GM18858 (cell line): ENCODE data around the gene TSPYL6.

Source experiments
- ATAC-seq: cut with Tn5 transposase; IDR thresholded peaks from one replicate; pipeline ENCODE4 v1.9.1; 2021; ENCODE audit not compliant: unreplicated experiment

TSPYL6 gene

GRCh38 chr2:54259413-54260240, 3.6 kb upstream of the TSPYL6 start:
- peak; percentile 90 for ATAC-seq

GRCh38 chr2:54258166-54258565, 2.1 kb upstream of the TSPYL6 start:
- ATAC-seq, result no peak

GRCh38 chr2:54255230-54256090, 569 bp downstream of the TSPYL6 start:
- ATAC-seq, result no peak

- ATAC-seq, result no peak
Observed at GRCh38 chr2:54254180-54254579, 1.8 kb downstream of the TSPYL6 start.

GRCh38 chr2:54249629-54250028, 6.4 kb downstream of the TSPYL6 start:
- ATAC-seq, result no peak

- ATAC-seq, result no peak
Observed at GRCh38 chr2:54247115-54247514, 8.9 kb downstream of the TSPYL6 start.

GRCh38 chr2:54240515-54241469, 15.2 kb downstream of the TSPYL6 start:
- no peak for ATAC-seq

GRCh38 chr2:54239427-54239826, 16.6 kb downstream of the TSPYL6 start:
- ATAC-seq, result no peak

- ATAC-seq, result no peak
Observed at GRCh38 chr2:54237428-54237827, 18.6 kb downstream of the TSPYL6 start.

- ATAC-seq, result no peak
Observed at GRCh38 chr2:54233832-54234649, 22.0 kb downstream of the TSPYL6 start.

GRCh38 chr2:54228945-54229344, 27.1 kb downstream of the TSPYL6 start:
- ATAC-seq, result no peak

- ATAC-seq, result no peak
Observed at GRCh38 chr2:54227798-54228197, 28.2 kb downstream of the TSPYL6 start.

- no peak for ATAC-seq
Observed at GRCh38 chr2:54226260-54226659, 29.8 kb downstream of the TSPYL6 start.

GRCh38 chr2:54224997-54225396, 31.0 kb downstream of the TSPYL6 start:
- no peak for ATAC-seq

- ATAC-seq, result no peak
Observed at GRCh38 chr2:54213082-54213481, 42.9 kb downstream of the TSPYL6 start.

- no peak for ATAC-seq
Observed at GRCh38 chr2:54212456-54212855, 43.6 kb downstream of the TSPYL6 start.

- no peak for ATAC-seq
Observed at GRCh38 chr2:54209379-54209778, 46.6 kb downstream of the TSPYL6 start.

- ATAC-seq, result no peak
Observed at GRCh38 chr2:54208364-54209240, 47.4 kb downstream of the TSPYL6 start.

GRCh38 chr2:54207666-54208195, 48.3 kb downstream of the TSPYL6 start:
- no peak for ATAC-seq
